Esophagus (tissue), 2 donors: ENCODE results near the gene SLC39A11. TPM values are rescaled to one million over a fixed set of nuclear protein-coding genes. Genes with fewer than 3 reads are reported as not detected.
"Not testable (repeated sequence)": the region's sequence is repeated elsewhere in the genome, so short reads cannot be mapped to it uniquely, and the experiment has no call there.

Experiments
- H3K27ac ChIP-seq, 2 donors: one replicate each; pipeline ENCODE4 v1.5.1; 2013; ENCODE audit warnings: low read depth in 2 of 2, mild to moderate bottlenecking in 2 of 2, inconsistent platforms in 1 of 2, low read length in 1 of 2, moderate library complexity in 1 of 2
- H3K27me3 ChIP-seq, 2 donors: one replicate each; pipeline ENCODE4 v1.6.1; 2013; ENCODE audit warnings: low read length in 2 of 2, control low read depth in 1 of 2, mild to moderate bottlenecking in 1 of 2; ENCODE audit not compliant: insufficient read depth in 2 of 2, control insufficient read depth in 1 of 2
- H3K36me3 ChIP-seq, 2 donors: one replicate each; pipeline ENCODE4 v1.6.1; 2013; ENCODE audit warnings: low read length in 1 of 2; ENCODE audit not compliant: control insufficient read depth in 2 of 2, insufficient read depth in 2 of 2
- H3K4me1 ChIP-seq, 2 donors: one replicate each; pipeline ENCODE4 v1.6.1; 2013; ENCODE audit warnings: low read length in 1 of 2; ENCODE audit not compliant: control insufficient read depth in 2 of 2, insufficient read depth in 2 of 2
- H3K4me3 ChIP-seq, 2 donors: one replicate each; pipeline ENCODE4 v1.5.1; 2013; ENCODE audit warnings: low read length in 2 of 2, mild to moderate bottlenecking in 2 of 2, low read depth in 1 of 2, moderate library complexity in 1 of 2
- H3K9me3 ChIP-seq, 2 donors: one replicate each; pipeline ENCODE4 v1.6.1; 2013; ENCODE audit warnings: mild to moderate bottlenecking in 2 of 2, low read depth in 1 of 2, low read length in 1 of 2, moderate library complexity in 1 of 2; ENCODE audit not compliant: control insufficient read depth in 2 of 2, insufficient read depth in 1 of 2
- WGBS, 2 donors: extraction: QIAGEN DNeasy Blood & Tissue Kit; methylation state at CpG; one replicate each; pipeline ENCODE4 v1.1.7; 2013; 5-methylcytosine and 5-hydroxymethylcytosine counted together
- polyA plus RNA-seq, 2 donors: library from polyadenylated mRNA; stranded (reverse); fragments of 200-250 nt; gene quantifications; one replicate each; pipeline ENCODE4 v1.2.3, GENCODE V29; 2013
- donor health status: healthy with polysubstance abuse.
- donor health status: Bipolar disorder and iron deficiency.

Gene SLC39A11
- polyA plus RNA-seq, 2 donors, result 10.6 to 11.7 TPM

GRCh38 chr17:73068322-73069153 is 23.9 kb downstream of the SLC39A11 start:
- Histone ChIP-seq H3K9me3 (no peaks in the 10 kb centered on the region), H3K4me3 (no peak overlapping the region), H3K27me3 (no peaks in the 10 kb centered on the region), H3K36me3 (peaks cover 0 to 4% of the 10 kb centered on the region in 2 donors), H3K27ac (no peak overlapping the region), H3K4me1 (peaks cover 3 to 7% of the 10 kb centered on the region in 2 donors)
- WGBS, 2 donors, result 72% methylated on average over 9 of the region's 9 CpGs

GRCh38 chr17:73067699-73068098 is 24.8 kb downstream of the SLC39A11 start:
- not testable (repeated sequence) for H3K4me1 ChIP-seq
- 63 to 91% methylated on average over 2 of the region's 2 CpGs for WGBS, 2 donors

GRCh38 chr17:73067075-73067474 is 25.4 kb downstream of the SLC39A11 start:
- Histone ChIP-seq H3K27ac (no peak overlapping the region), H3K4me3 (no peak overlapping the region), H3K4me1 (peaks cover 3 to 7% of the 10 kb centered on the region in 2 donors), H3K27me3 (no peaks in the 10 kb centered on the region), H3K36me3 (no peaks in the 10 kb centered on the region), H3K9me3 (no peaks in the 10 kb centered on the region)
- 94 to 95% methylated on average over 3 of the region's 3 CpGs for WGBS, 2 donors

More at GRCh38 chr17:73067699-73068098, 24.8 kb downstream of the SLC39A11 start:
- H3K4me3 ChIP-seq, H3K9me3 ChIP-seq, H3K36me3 ChIP-seq, H3K27me3 ChIP-seq, H3K27ac ChIP-seq: not testable (repeated sequence)

- Histone ChIP-seq H3K4me1 (peaks cover 3 to 7% of the 10 kb centered on the region in 2 donors), H3K27ac (no peak overlapping the region), H3K9me3 (no peaks in the 10 kb centered on the region), H3K36me3 (no peaks in the 10 kb centered on the region), H3K4me3 (no peak overlapping the region), H3K27me3 (no peaks in the 10 kb centered on the region)
- 97% methylated on average over 2 of the region's 2 CpGs for WGBS, 2 donors
Measured at GRCh38 chr17:73066148-73066884, 26.2 kb downstream of the SLC39A11 start.

- 97 to 98% methylated on average over 3 of the region's 3 CpGs for WGBS, 2 donors
- H3K27me3 ChIP-seq, result no peaks in the 10 kb centered on the region
- peaks cover 3 to 7% of the 10 kb centered on the region in 2 donors for H3K4me1 ChIP-seq
- no peaks in the 10 kb centered on the region for H3K9me3 ChIP-seq
- H3K27ac ChIP-seq, result no peak overlapping the region
- no peaks in the 10 kb centered on the region for H3K36me3 ChIP-seq
- H3K4me3 ChIP-seq, result no peak overlapping the region
Measured at GRCh38 chr17:73065376-73065775, 27.1 kb downstream of the SLC39A11 start.

- H3K9me3 ChIP-seq, result no peaks in the 10 kb centered on the region
- H3K27me3 ChIP-seq, result no peaks in the 10 kb centered on the region
- H3K36me3 ChIP-seq, result no peaks in the 10 kb centered on the region
- no peak overlapping the region for H3K4me3 ChIP-seq
- peaks cover 3 to 7% of the 10 kb centered on the region in 2 donors for H3K4me1 ChIP-seq
- 59 to 66% methylated on average over 6 of the region's 6 CpGs for WGBS, 2 donors
- no peak overlapping the region for H3K27ac ChIP-seq
Measured at GRCh38 chr17:73064084-73064938, 28.2 kb downstream of the SLC39A11 start.

GRCh38 chr17:73062726-73063125 is 29.8 kb downstream of the SLC39A11 start:
- H3K4me1 ChIP-seq, result peaks cover 4 to 6% of the 10 kb centered on the region in 2 donors
- WGBS, 2 donors, result 88 to 94% methylated on average over 5 of the region's 5 CpGs
- no peak overlapping the region for H3K4me3 ChIP-seq
- no peak overlapping the region for H3K27ac ChIP-seq
- H3K9me3 ChIP-seq, result no peaks in the 10 kb centered on the region
- H3K27me3 ChIP-seq, result no peaks in the 10 kb centered on the region
- no peaks in the 10 kb centered on the region for H3K36me3 ChIP-seq

GRCh38 chr17:73061161-73061560 is 31.3 kb downstream of the SLC39A11 start:
- Histone ChIP-seq H3K4me1 (peaks cover 4 to 6% of the 10 kb centered on the region in 2 donors), H3K36me3 (no peaks in the 10 kb centered on the region), H3K27me3 (no peaks in the 10 kb centered on the region), H3K9me3 (no peaks in the 10 kb centered on the region), H3K4me3 (no peak overlapping the region), H3K27ac (no peak overlapping the region)
- WGBS, 2 donors, result 90 to 93% methylated on average over 4 of the region's 4 CpGs

- Histone ChIP-seq H3K27me3 (no peaks in the 10 kb centered on the region), H3K4me1 (peaks cover 3 to 4% of the 10 kb centered on the region in 2 donors), H3K36me3 (no peaks in the 10 kb centered on the region), H3K4me3 (no peak overlapping the region), H3K27ac (no peak overlapping the region), H3K9me3 (no peaks in the 10 kb centered on the region)
- WGBS, 2 donors, result 96 to 97% methylated on average over 7 of the region's 7 CpGs
Measured at GRCh38 chr17:73060721-73061120, 31.8 kb downstream of the SLC39A11 start.
